GM12865 (cell line): Measurements from ENCODE around the gene HADHA.

ENCODE experiments used
- DNase-seq: peaks from one replicate; pipeline ENCODE4 v3.0.0; 2010; ENCODE audit warnings: low read depth
- H3K4me3 ChIP-seq: 2 replicates; pipeline ENCODE4 v1.5.1; 2011; ENCODE audit warnings: mild to moderate bottlenecking, low read depth, low read length, control low read depth
- TF ChIP-seq, protein P1 (sequence below): IDR thresholded peaks from 2 replicates; pipeline ENCODE4 v1.5.1; 2011; ENCODE audit warnings: low read length, control low read depth, low read depth, inconsistent platforms; ENCODE audit not compliant: insufficient read depth; ENCODE audit errors: missing control alignments

HADHA gene

DNA sequence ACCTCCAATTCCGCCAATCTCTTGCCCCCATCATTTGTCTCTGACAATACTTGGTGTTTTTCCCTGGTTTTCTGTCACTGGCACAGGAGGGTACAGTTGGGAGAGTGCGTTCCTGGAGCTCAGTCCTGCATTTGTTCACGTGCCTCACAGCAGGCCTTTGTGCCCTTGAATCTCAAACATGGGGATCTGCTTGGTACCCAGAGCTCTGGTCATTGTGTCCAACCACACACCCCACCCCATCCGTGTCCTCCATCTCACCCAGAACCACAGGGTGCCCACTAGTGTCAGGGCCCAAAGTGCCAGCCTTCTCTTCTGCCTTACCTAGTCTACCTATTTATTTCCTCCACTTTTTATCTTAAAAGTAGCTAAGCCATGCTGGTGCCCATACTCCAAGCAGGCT, 55.3 kb downstream of the HADHA start:
- H3K4me3 ChIP-seq = no peak overlapping the region
- DNase-seq = no peak
- TF ChIP-seq, protein P1, sequence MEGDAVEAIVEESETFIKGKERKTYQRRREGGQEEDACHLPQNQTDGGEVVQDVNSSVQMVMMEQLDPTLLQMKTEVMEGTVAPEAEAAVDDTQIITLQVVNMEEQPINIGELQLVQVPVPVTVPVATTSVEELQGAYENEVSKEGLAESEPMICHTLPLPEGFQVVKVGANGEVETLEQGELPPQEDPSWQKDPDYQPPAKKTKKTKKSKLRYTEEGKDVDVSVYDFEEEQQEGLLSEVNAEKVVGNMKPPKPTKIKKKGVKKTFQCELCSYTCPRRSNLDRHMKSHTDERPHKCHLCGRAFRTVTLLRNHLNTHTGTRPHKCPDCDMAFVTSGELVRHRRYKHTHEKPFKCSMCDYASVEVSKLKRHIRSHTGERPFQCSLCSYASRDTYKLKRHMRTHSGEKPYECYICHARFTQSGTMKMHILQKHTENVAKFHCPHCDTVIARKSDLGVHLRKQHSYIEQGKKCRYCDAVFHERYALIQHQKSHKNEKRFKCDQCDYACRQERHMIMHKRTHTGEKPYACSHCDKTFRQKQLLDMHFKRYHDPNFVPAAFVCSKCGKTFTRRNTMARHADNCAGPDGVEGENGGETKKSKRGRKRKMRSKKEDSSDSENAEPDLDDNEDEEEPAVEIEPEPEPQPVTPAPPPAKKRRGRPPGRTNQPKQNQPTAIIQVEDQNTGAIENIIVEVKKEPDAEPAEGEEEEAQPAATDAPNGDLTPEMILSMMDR = no peak

DNA sequence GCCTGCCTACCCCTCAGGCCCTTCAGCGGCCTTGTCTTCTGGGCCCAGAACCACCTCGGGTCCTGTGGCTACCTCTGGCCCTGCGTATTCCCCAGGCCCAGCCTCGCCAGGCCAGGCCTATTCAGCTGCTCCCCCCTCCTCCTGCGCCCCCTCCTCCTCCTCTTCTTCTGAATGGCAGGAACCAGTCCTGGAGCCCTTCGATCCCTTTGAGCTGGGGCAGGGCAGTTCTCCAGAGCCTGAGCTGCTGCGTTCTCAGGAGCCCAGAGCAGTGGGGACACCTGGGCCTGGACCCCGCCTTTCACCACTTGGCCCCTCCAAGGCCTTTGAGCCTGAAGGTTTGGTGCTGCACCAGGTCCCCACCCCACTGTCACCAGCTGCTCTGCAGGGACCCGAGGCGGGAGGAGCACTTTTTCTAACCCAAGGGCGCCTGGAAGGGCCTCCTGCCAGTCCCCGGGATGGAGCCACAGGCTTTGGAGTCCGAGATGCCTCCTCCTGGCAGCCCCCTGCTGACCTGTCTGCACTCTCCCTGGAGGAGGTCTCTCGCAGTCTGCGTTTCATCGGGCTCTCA, 56.8 kb downstream of the HADHA start:
- H3K4me3 ChIP-seq = no peak overlapping the region
- DNase-seq = no peak
- TF ChIP-seq, protein P1 = no peak

DNA sequence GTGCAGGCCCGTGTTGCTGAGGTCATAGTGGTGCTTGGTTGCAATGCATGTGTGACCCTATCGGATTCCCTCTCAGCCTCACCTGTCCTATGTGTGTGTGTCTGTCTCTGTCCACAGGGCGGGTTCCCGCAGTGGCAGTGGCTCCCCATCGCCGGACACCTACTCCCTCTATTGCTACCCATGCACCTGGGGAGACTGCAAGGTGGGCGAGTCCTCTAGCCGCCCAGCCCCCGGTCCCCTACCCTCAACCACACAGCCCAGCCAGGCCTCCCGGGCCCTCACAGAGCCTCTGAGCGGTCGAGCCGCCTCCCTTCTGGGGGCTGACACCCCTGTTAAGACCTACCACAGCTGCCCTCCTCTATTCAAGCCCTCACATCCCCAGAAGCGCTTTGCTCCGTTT, 57.3 kb downstream of the HADHA start:
- H3K4me3 ChIP-seq = no peak overlapping the region
- TF ChIP-seq, protein P1 = no peak
- DNase-seq = no peak

DNA sequence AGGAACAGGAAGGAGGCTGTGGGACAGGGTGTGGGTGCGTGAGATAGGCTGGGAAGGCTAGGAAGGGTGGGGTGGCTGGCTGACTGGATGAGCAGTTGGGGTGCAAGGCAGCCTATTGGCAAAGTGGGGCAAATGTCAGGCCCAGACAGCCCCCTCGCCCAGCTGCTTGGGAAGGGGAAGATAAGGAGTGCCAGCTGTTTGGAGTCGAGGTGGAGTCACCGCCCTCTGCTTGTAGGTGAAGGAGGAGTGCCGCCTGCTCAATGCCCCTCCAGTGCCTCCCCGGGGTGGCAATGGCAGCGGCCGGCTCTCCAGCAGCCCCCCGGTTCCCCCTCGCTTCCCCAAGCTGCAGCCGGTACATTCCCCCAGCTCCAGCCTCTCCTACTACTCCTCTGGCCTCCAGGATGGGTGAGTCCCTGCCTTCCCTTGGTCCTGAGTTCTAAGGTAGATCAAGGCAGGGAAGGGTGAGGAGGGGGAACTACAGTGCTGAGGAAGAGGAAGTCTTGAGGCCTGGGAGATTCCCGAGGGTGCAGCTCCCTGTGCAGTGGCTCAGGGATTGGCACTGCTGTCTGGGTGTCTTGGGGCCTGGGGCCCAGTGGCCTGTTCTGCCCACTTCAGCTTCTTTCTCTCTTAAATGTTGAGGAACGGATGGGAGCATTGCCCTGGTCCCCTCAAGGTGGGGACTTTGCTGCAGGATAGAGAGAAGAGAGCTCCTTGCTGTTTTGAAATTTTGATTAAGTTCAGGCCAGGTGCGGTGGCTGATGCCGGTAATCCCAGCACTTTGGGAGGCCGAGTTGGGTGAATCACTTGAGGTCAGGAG, 58.3 kb downstream of the HADHA start:
- no peak for DNase-seq
- TF ChIP-seq, protein P1 = no peak
- H3K4me3 ChIP-seq = no peak overlapping the region

DNA sequence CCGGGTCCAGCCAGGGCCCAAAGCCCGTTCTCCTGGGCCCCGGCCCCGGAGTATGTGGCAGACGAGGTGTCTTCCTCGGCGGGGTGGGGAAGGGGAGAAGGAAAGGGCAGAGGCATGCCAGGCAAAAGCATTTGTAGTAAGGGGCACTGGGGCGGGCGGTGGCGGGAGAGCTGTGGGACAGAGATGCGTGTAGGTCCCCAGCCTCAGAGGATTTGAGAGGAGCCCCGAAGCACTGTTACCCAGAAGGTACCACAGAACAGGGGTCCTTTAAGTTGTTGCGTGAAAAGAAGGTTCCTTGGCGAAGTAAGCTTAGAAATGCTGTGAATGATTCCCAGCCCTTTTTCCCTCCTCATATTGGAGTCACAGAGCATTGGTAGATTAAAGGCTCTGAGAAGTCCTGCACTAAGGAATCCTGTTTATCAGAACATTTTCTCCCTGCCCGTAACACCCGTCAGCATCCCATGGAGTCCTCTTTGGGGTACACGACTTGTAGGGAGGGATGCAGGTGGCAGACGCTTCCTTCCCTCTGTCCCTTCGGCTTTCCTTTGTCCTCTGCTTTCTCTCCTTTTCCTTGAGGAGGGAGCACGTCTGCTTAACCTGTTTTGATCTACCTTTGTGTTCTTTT, 59.0 kb downstream of the HADHA start:
- DNase-seq = no peak
- H3K4me3 ChIP-seq = peak overlapping the region; percentile 39
- TF ChIP-seq, protein P1 = no peak

DNA sequence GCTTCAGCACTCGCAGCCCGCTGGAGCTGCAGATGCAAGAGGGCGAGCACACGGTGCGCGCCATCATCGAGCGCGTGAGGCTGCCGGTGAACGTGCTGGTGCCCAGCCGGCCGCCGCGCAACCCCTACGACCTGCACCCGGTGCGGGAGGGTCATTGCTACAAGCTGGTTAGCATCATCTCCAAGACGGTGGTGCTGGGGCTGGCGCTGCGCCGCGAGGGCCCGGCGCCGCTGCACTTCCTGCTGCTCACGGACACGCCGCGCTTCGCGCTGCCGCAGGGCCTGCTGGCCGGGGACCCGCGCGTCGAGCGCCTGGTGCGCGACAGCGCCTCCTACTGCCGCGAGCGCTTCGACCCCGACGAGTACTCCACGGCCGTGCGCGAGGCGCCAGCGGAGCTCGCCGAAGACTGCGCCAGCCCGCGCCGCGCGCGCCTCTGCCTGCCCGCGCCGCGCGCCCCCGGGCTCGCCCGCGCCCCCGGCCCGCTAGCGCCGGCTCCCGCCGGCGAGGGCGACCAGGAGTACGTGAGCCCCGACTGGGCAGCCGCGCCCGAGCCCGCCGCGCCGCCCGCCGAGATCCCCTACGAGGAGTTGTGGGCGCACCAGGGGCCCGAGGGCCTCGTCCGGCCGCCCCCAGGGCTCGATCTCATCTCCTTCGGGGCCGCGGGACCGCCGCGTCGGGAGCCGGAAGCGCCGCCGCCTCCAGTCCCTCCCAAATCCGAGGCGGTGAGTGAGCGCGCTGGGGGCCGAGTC, 59.7 kb downstream of the HADHA start:
- TF ChIP-seq, protein P1 = peak; percentile 59
- H3K4me3 ChIP-seq = peak overlapping the region; percentile 39
- peak; percentile 86 for DNase-seq
